Stimulated activated CD8-positive, alpha-beta memory T cell treated with anti-CD3 and anti-CD28 coated beads, Interleukin-12 subunit alpha, Interleukin-12 subunit beta, amount 100 ng/mL, for 1 hour (primary cell): ENCODE measurements around the gene PTGES2.

Experiments used
- DNase-seq: peaks from one replicate; pipeline ENCODE4 v3.0.0-alpha.2; 2020; ENCODE audit warnings: low read depth

PTGES2 gene

DNA sequence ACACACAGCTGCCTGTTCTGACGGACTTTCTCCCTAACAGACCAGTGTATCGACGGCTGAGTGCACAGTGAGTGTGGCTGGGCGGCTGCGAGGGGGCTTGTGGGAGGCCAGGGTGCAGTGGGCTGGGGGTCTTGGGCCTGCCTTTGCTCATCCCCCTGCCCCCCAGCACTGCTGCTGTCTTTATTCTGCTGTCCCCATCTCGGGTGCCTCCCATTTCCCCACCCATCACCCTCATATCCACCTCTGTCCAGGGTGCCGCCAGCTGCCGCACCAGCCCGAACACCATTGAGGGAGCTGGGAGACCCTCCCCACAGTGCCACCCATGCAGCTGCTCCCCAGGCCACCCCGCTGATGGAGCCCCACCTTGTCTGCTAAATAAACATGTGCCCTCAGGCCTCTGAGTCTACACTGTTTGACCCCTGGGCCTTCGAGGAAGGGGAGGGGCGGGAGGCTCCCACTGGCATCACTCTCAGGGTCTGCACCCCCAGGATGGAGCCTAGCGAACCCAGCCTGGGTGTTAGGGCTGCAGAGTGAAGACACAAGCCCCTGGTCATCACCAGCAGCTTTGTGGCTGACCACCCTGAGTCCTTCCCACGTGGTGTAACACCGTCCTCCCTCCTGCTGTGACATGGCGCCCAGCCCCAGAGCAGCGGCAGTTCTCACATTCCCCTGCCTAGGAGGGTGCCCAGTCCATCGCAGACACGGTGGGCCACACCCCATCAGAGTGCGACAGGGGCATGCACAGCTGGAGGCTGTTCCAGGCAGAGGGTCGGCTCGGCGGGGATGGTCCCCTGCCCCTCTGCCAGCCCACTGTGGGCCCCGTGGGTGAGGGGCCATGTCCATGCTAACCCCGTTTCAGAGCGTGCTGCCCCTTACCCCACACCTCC, 25.8 kb upstream of the PTGES2 start:
- DNase-seq = no peak

GRCh38 chr9:128152133-128153059, 24.9 kb upstream of the PTGES2 start:
- no peak for DNase-seq

- DNase-seq = no peak
Observed at GRCh38 chr9:128151309-128152132, 24.0 kb upstream of the PTGES2 start.

- no peak for DNase-seq
Observed at GRCh38 chr9:128150594-128151308, 23.2 kb upstream of the PTGES2 start.

- DNase-seq = no peak
Observed at GRCh38 chr9:128149951-128150593, 22.5 kb upstream of the PTGES2 start.

DNA sequence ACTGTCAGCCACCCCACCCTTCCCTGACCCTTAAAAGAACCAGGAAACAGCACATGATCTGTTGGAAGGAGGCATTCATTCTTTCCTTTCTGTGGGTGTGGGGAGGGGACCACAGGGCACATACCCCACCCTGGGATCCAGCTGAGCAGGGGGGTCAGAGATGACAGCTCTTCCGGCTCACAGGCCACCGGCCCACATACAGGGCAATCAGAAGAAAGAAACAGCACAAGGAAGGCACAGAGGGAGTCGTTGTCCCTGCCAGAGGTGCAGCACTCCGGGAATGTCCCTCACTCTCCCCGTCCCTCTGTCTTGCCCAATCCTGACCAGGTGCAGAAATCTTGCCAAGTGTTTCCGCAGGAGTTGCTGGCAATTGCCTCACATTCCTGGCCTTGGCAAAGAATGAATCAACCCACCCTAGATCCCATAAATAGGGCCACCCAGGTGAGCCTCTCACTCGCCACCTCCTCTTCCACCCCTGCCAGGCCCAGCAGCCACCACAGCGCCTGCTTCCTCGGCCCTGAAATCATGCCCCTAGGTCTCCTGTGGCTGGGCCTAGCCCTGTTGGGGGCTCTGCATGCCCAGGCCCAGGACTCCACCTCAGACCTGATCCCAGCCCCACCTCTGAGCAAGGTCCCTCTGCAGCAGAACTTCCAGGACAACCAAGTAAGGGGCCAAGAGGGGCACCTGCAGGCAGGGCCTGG, 21.6 kb upstream of the PTGES2 start, which contains the start of gene LCN2:
Gene LCN2, plus strand, starts transcription at position 453 of the 701 bp plus-strand sequence. Its CDS starts 73 bp downstream, at position 526.
- DNase-seq = no peak

DNA sequence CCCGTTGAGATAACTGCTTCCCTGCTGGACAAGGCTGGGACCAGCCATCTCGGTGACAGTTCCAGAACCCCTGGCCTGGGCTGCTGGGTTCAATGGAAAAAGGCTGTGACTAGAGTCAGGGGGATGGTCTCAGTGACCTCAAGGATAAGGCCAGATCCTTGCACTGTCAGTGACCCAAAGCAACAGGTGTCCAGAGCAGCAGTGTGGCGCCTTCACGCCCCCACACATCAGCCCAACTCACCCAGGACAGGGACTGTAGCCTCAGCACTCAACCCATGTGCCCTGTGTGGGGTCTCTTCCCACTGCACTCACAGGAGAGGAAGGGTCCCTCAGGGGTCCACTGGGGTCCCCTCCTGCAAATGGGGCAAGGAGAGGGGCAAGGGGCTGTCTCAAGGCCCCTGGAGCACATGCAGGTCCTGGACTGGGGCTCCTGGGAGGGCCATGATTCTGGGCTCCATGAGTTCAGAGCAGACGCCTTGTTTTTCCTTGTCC, 21.0 kb upstream of the PTGES2 start:
- no peak for DNase-seq

DNA sequence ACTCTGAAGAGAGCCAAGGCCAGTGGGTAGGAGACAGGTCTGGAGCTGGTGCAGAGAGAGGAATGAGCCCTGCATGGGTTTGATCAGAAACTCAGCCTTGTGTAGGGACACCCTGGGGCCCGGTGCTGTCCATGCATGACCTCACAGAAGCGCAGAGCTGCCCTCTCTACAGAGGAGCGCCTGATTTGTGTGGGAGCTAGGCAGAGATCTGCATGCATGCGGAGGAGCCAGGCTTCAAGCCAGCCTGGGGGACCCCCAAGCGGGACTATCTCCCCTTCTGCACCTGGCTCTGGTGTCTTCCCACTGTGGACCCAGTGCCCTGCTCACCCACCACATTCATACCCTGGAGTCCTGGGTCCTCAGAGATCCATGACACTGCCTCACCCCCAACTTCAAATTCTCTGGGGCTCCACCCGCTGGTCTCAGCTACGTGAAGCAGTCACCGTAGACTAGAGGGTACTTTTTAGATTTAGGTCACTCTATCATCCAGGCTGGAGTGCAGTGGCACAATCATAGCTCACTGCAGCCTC, 19.1 kb upstream of the PTGES2 start:
- DNase-seq = no peak

- no peak for DNase-seq
Observed at GRCh38 chr9:128145951-128146351, 18.4 kb upstream of the PTGES2 start.

DNA sequence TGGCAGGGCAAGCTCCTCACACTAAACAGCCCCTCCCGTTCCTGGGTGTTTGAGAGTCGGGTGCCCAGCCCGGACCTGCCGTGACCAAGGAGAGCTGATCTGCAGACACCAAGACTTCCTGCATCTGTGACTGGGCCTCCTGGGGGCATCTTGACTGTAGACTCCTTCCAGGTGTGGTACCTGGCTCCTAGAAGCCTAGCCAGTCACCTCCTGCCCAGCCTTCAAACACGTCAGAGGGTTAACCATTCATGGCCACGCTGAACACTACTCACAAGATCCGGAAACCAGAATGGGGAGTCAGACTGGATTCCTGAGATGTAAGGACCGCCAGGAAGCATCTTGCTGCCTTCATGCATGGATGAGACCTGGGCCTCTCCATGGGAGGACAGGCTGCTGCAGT, 18.0 kb upstream of the PTGES2 start:
- DNase-seq = no peak

DNA sequence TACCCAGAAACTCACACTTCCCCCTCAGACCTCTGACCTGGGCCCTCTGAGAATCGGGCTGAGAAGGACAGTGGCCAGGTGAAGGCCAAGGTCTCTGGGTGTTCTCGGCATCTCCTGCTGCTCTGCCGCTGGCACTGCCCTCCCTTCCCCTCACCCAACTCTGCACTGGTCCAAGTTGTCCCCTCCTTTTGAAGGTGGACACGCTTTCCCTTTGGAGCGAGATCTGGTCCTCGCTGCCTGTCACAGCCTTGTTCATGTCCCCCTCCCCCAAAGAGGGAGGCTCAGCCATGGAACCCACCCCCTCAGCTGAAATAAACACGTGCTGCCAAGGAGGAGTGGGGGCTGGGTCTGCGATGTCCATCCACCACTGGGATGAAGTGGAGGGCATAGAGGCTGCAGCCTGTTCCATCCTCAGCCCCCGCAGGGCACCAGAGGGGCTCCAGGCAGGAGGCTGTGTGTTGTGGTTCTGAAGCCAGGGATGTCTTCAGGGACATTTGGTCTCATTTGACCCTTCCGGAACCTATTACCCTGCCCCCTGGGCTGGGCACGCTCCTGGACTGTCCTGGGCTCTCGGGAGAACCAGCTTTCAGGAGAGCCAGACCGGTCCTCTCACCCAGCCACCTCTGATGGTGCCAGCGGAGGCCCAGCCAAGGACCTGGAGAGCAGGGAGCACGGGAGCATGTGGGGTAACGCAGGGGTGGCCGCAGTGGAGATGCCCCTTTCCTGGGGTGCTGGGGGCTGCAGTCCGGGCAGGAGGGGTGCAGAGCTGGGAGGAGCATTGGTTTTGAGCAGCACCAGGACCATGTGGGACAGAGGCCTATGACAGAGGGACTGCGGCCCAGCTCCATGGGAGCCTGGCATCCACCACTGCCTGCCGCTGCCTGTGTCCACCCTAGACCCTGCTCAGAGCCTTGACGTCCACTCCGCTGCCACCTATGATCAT, 17.0 kb upstream of the PTGES2 start:
- DNase-seq = no peak

GRCh38 chr9:128143525-128144238, 16.2 kb upstream of the PTGES2 start:
- no peak for DNase-seq

DNA sequence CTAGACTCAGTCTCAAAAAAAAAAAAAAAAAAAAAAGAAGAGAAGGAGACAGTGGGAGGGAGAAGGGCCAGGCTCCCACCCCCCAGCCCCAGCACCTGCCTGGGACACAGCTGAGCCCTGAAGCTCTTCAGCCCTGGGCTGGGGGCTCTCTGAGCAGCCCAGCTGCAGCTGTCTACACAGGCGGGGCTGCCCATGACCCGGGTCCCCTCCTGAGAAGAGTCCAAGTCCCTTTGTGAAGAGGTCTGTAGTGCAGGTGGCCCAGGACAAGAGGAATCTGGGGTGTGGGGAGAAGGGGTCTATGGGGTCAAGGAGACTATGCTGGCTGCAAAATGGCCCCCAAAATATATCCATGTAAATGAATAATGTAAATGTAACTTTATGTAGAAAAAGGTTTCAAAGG, 15.1 kb upstream of the PTGES2 start:
- DNase-seq = no peak

- no peak for DNase-seq
Observed at GRCh38 chr9:128142061-128142460, 14.5 kb upstream of the PTGES2 start.

DNA sequence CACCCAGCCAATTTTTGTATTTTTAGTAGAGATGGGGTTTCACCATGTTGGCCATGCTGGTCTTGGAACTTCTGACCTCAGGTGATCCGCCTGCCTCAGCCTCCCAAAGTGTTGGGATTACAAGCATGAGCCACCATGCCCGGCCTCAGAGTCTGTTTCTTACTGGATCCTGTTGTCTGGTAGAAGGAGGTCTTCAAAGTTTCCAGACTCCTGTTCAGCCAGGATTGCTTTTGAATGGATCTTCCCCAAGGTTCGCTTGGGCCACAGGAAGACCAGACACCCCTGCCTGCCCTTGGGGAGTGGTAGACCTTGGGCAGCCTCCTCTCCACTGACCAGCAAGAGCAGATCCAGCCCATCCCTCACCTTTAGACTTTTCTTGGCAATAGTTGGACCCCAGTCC, 14.1 kb upstream of the PTGES2 start:
- no peak for DNase-seq

DNA sequence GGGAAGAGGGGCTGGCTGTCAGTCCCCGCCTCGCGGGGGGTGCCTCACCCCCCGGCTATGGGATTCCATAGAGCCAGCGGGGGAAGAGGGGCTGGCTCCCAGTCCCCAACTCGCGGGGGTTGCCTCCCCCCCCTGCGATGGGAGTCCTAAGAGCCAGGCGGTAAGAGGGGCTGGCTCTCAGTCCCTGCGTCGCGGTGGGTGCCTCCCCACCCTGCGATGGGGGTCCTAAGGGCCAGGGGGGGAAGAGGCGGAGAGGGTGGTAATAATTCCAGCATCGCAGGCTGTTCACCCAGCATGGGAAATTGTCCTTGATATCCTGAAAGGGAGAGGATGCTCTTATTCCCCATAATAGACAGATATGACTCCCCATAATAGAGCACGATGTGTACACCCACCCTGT, 12.1 kb upstream of the PTGES2 start:
- no peak for DNase-seq

DNA sequence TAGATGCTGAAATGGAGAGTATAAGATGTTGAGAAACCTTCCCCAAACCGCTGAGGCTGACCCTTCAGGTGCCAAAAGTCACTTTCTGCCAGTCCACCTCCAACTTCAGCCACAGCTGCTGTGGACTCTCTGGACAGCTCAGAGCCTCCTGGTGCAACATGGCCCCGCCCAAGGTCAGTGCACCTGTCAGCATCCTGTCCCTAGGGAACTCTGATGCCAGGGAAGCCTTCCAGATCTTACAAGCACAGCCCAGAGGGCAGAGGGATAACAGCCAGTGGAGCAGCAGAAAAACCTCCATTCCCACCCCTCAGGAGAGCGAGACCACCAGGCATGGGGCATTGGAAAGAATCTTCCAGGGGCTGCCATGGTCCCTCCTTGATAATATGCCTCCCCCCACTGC, 10.5 kb upstream of the PTGES2 start:
- DNase-seq = no peak
